HFF-Myc (cell line): ENCODE data around the gene FAM204A.

Experiments used
- DNase-seq: peaks from one replicate; pipeline ENCODE4 v3.0.0-alpha.2; 2011; ENCODE audit warnings: low read depth; ENCODE audit errors: extremely low read depth
- H3K4me3 ChIP-seq: replicated peaks from 2 replicates; pipeline ENCODE4 v1.5.1; 2011; ENCODE audit warnings: low read depth, mild to moderate bottlenecking, control low read depth, low read length
- CTCF ChIP-seq: IDR thresholded peaks from 2 replicates; pipeline ENCODE4 v1.5.1; 2012; ENCODE audit warnings: mild to moderate bottlenecking, low read depth, low read length, control low read depth; ENCODE audit errors: missing control alignments

FAM204A gene

DNA sequence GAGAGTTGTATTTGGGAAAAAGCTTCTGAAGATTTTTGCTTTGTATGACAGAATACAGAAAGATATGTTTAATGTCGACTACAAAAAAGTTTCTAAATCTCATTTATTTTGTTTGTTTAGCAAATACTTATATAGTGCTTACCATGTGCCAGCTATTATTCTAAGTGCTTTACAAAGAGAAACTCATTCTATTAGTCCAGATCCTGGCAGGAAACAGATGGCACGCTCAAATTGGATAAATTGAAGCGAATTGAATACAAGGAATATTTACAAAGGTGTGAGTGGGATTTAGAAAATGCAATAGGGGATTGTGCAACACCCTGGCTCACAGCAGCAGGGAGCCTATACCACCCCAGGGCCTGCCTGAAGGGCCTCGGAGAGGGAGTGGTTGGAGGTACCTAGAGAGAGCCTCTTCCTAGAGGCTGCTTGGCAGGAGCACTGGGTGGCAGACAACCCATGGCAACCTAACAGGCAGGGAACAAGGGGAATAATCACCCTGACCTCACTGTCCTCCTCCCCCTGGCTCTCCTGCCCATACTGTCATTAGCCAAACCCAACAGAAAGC, 27.6 kb upstream of the FAM204A start:
- H3K4me3 ChIP-seq, result no peak overlapping the region
- no peak for TF ChIP-seq CTCF
- no peak for DNase-seq

DNA sequence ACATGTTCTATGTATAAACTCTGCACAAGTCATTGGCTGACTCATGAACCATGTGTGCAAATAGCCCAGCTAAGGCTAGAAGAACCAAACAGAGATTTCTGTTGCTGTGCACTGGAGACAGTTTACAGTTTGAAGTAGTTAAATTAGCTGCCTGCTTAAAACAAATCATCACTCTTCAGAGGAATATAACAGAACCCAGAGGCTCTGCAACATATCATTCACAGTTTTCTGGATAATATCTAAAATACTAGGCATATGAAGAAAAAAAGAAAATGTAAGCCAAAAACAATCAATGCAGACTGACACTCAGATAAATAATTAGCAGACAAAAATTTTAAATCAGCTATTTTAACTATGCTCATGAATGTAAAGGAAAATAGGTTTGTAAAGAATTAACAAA, 23.6 kb upstream of the FAM204A start:
- DNase-seq, result no peak
- TF ChIP-seq CTCF, result no peak
- H3K4me3 ChIP-seq, result no peak overlapping the region

GRCh38 chr10:118362103-118362502, 20.0 kb upstream of the FAM204A start:
- TF ChIP-seq CTCF, result no peak
- DNase-seq, result no peak
- no peak overlapping the region for H3K4me3 ChIP-seq

DNA sequence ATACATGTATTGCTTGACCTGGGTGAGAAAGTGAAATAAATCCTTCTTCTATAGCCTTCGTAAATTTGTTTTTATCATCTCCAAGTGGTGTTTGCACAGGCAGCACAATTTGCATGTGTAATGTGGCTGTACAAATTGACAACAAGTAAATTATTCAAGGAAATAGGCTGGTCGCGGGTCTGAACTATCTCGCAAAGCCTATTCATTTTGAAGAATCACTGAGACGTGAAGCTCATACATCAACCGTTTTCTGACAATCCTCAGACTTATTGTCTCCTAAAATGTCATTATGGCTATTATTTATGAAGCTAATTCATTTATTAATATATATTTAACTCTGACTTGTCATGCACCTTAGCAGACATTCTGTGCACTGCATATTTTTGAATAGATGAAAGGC, 16.2 kb upstream of the FAM204A start:
- TF ChIP-seq CTCF, result no peak
- no peak for DNase-seq
- no peak overlapping the region for H3K4me3 ChIP-seq

GRCh38 chr10:118357841-118358240, 15.7 kb upstream of the FAM204A start:
- DNase-seq, result no peak
- H3K4me3 ChIP-seq, result no peak overlapping the region
- TF ChIP-seq CTCF, result no peak

DNA sequence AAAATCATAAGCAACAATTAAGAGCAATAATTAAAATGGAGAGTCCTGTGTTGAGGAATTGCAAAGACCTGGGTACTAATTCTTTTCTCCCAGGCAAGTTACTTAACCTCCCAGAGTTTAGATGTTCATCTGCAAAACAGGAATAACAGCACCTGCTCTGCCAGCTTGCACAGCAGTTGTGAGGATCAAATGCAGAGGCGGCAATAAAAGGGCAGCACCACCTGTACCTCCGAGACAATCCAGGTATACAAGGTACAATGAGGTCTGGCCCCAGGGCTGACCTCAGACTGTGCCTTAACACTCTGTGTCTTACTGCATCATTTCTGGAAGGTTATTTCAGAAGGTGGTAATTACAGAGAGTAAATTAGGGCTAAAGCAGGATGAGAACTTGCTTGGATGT, 14.5 kb upstream of the FAM204A start:
- no peak overlapping the region for H3K4me3 ChIP-seq
- no peak for DNase-seq
- TF ChIP-seq CTCF, result no peak

DNA sequence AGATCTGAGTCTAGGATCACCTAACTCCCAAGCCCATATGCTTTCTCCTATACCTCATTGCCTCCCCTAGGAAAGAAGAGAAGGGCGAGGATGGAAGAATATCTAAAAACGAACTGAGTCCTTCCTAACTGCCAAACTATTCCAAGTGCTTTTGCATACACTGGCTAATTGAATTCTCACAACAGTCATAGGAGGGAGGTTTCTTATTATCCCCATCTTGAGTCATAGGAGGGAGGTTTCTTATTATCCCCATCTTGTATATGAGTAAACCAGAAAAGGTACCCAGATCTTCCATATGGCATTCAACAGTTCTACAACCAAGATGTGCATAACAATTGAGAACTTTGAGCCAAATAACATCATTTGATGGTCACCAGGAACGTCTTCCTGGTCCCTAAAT, 13.1 kb upstream of the FAM204A start:
- no peak for DNase-seq
- no peak overlapping the region for H3K4me3 ChIP-seq
- no peak for TF ChIP-seq CTCF
